ENCODE results near the gene EPG5.

Gene EPG5

GRCh38 chr18:46007165-46007564, 40.0 kb upstream of the EPG5 start:
- no peak overlapping the region for H3K4me3 ChIP-seq (ENCODE audit: low read depth, low read length)
- TF ChIP-seq CTCF (IDR thresholded peaks at IDR 0.05; ENCODE audit: low read depth, low read length, missing control alignments): no peak
- no peak for DNase-seq (ENCODE audit: low read depth)

GRCh38 chr18:46002934-46003333, 35.8 kb upstream of the EPG5 start:
- DNase-seq (ENCODE audit: low read depth): no peak
- TF ChIP-seq CTCF (IDR thresholded peaks at IDR 0.05; ENCODE audit: low read depth, low read length, missing control alignments): no peak
- no peak overlapping the region for H3K4me3 ChIP-seq (ENCODE audit: low read depth, low read length)

GRCh38 chr18:46001892-46002291, 34.8 kb upstream of the EPG5 start:
- H3K4me3 ChIP-seq (ENCODE audit: low read depth, low read length): no peak overlapping the region
- TF ChIP-seq CTCF (IDR thresholded peaks at IDR 0.05; ENCODE audit: low read depth, low read length, missing control alignments): no peak
- no peak for DNase-seq (ENCODE audit: low read depth)

- H3K4me3 ChIP-seq (ENCODE audit: low read depth, low read length): no peak overlapping the region
- DNase-seq (ENCODE audit: low read depth): no peak
- TF ChIP-seq CTCF (IDR thresholded peaks at IDR 0.05; ENCODE audit: low read depth, low read length, missing control alignments): no peak
Measured at GRCh38 chr18:46001074-46001473, 33.9 kb upstream of the EPG5 start.

GRCh38 chr18:45999536-45999935, 32.4 kb upstream of the EPG5 start:
- DNase-seq (ENCODE audit: low read depth): no peak
- H3K4me3 ChIP-seq (ENCODE audit: low read depth, low read length): no peak overlapping the region
- no peak for TF ChIP-seq CTCF (IDR thresholded peaks at IDR 0.05; ENCODE audit: low read depth, low read length, missing control alignments)

GRCh38 chr18:45998244-45998643, 31.1 kb upstream of the EPG5 start:
- DNase-seq (ENCODE audit: low read depth): no peak
- H3K4me3 ChIP-seq (ENCODE audit: low read depth, low read length): no peak overlapping the region
- TF ChIP-seq CTCF (IDR thresholded peaks at IDR 0.05; ENCODE audit: low read depth, low read length, missing control alignments): no peak

- no peak for DNase-seq (ENCODE audit: low read depth)
- no peak for TF ChIP-seq CTCF (IDR thresholded peaks at IDR 0.05; ENCODE audit: low read depth, low read length, missing control alignments)
- no peak overlapping the region for H3K4me3 ChIP-seq (ENCODE audit: low read depth, low read length)
Measured at GRCh38 chr18:45997700-45998151, 30.6 kb upstream of the EPG5 start.

Measured in GM12864 (cell line).